HUES64 (cell line): ENCODE results near the gene DHRSX.
"Not testable (repeated sequence)": the region's sequence is repeated elsewhere in the genome, so short reads cannot be mapped to it uniquely, and the experiment has no call there.

Experiments used
- H3K27ac ChIP-seq: 2 replicates; pipeline ENCODE4 v1.7.0; 2013; ENCODE audit warnings: low read depth, low read length, inconsistent platforms
- H3K27me3 ChIP-seq: 2 replicates; pipeline ENCODE4 v1.6.1; 2013; ENCODE audit warnings: mild to moderate bottlenecking, low read length; ENCODE audit not compliant: insufficient read depth
- H3K36me3 ChIP-seq: 2 replicates; pipeline ENCODE4 v1.6.1; 2013; ENCODE audit warnings: mild to moderate bottlenecking, low read length; ENCODE audit not compliant: insufficient read depth
- H3K4me1 ChIP-seq: 2 replicates; pipeline ENCODE4 v1.6.1; 2013; ENCODE audit warnings: mild to moderate bottlenecking, low read length, moderate library complexity; ENCODE audit not compliant: insufficient read depth
- H3K4me3 ChIP-seq: 2 replicates; pipeline ENCODE4 v1.5.1; 2013; ENCODE audit warnings: mild to moderate bottlenecking, low read length, moderate library complexity
- H3K9ac ChIP-seq: 2 replicates; pipeline ENCODE4 v1.6.1; 2013; ENCODE audit warnings: mild to moderate bottlenecking, low read depth, low read length
- H3K9me3 ChIP-seq: 2 replicates; pipeline ENCODE4 v1.6.1; 2013; ENCODE audit warnings: low read depth, low read length; ENCODE audit not compliant: insufficient read depth
- WGBS: fragments of 150-250, 120-280 bp; methylation state at CpG from one replicate; pipeline ENCODE4 v1.1.7; 2013; ENCODE audit warnings: missing lambda C conversion rate; 5-methylcytosine and 5-hydroxymethylcytosine counted together

The DHRSX gene

GRCh38 chrX:2388669-2389068 lies 112.1 kb downstream of the DHRSX start:
- Histone ChIP-seq H3K9ac (no peak overlapping the region), H3K27me3 (no peaks in the 10 kb centered on the region), H3K27ac (no peak overlapping the region), H3K9me3 (peaks cover 11% of the 10 kb centered on the region; the same call in 1 of the 2 replicates), H3K4me3 (no peak overlapping the region), H3K36me3 (peaks cover 16% of the 10 kb centered on the region), H3K4me1 (no peaks in the 10 kb centered on the region)
- WGBS, result 95% methylated on average over 4 of the region's 4 CpGs

- H3K9ac ChIP-seq, result no peak overlapping the region
- H3K27ac ChIP-seq, result no peak overlapping the region
- no peaks in the 10 kb centered on the region for H3K27me3 ChIP-seq
- 80% methylated on average over 4 of the region's 6 CpGs for WGBS
- no peaks in the 10 kb centered on the region for H3K4me1 ChIP-seq
- H3K4me3 ChIP-seq, result no peak overlapping the region
- H3K9me3 ChIP-seq, result peaks cover 15% of the 10 kb centered on the region; the same call in 1 of the 2 replicates
- peaks cover 16% of the 10 kb centered on the region for H3K36me3 ChIP-seq
These were observed 113.0 kb downstream of the DHRSX start for GRCh38 chrX:2387614-2388239.

GRCh38 chrX:2385224-2385623 lies 115.6 kb downstream of the DHRSX start:
- Histone ChIP-seq H3K4me3 (no peak overlapping the region), H3K4me1 (no peaks in the 10 kb centered on the region), H3K9me3 (0 out of 2 replicates have a peak, but pooled peaks cover 6% of the 10 kb centered on the region), H3K9ac (no peak overlapping the region), H3K36me3 (0 out of 2 replicates have a peak, but pooled peaks cover 5% of the 10 kb centered on the region), H3K27ac (no peak overlapping the region), H3K27me3 (no peaks in the 10 kb centered on the region)
- 92% methylated on average over 3 of the region's 3 CpGs for WGBS

GRCh38 chrX:2384486-2384885 lies 116.3 kb downstream of the DHRSX start:
- 88% methylated on average over 2 of the region's 4 CpGs for WGBS
- Histone ChIP-seq H3K4me1 (no peaks in the 10 kb centered on the region), H3K27ac (no peak overlapping the region), H3K27me3 (no peaks in the 10 kb centered on the region), H3K9ac (no peak overlapping the region), H3K4me3 (no peak overlapping the region), H3K9me3 (0 out of 2 replicates have a peak, but pooled peaks cover 7% of the 10 kb centered on the region), H3K36me3 (0 out of 2 replicates have a peak, but pooled peaks cover 5% of the 10 kb centered on the region)

GRCh38 chrX:2383735-2384134 lies 117.0 kb downstream of the DHRSX start:
- Histone ChIP-seq H3K9ac (no peak overlapping the region), H3K4me1 (no peaks in the 10 kb centered on the region), H3K27ac (no peak overlapping the region), H3K4me3 (no peak overlapping the region), H3K27me3 (no peaks in the 10 kb centered on the region), H3K36me3 (0 out of 2 replicates have a peak, but pooled peaks cover 5% of the 10 kb centered on the region), H3K9me3 (0 out of 2 replicates have a peak, but pooled peaks cover 7% of the 10 kb centered on the region)
- 95% methylated on average over 3 of the region's 3 CpGs for WGBS

GRCh38 chrX:2383144-2383543 lies 117.6 kb downstream of the DHRSX start:
- Histone ChIP-seq H3K27ac (no peak overlapping the region), H3K36me3 (peaks cover 7% of the 10 kb centered on the region), H3K4me1 (no peaks in the 10 kb centered on the region), H3K4me3 (no peak overlapping the region), H3K27me3 (no peaks in the 10 kb centered on the region), H3K9ac (no peak overlapping the region), H3K9me3 (0 out of 2 replicates have a peak, but pooled peaks cover 7% of the 10 kb centered on the region)
- 93% methylated on average over 1 of the region's 1 CpG for WGBS

GRCh38 chrX:2382433-2383048 lies 118.2 kb downstream of the DHRSX start:
- not testable (repeated sequence) for H3K9me3 ChIP-seq, H3K9ac ChIP-seq, H3K27ac ChIP-seq, H3K27me3 ChIP-seq, H3K4me3 ChIP-seq, H3K4me1 ChIP-seq
- H3K36me3 ChIP-seq, result peaks cover 11% of the 10 kb centered on the region
- WGBS, result 95% methylated on average over 3 of the region's 3 CpGs

- H3K9ac ChIP-seq, result no peak overlapping the region
- peaks cover 5% of the 10 kb centered on the region; the same call in 1 of the 2 replicates for H3K9me3 ChIP-seq
- H3K36me3 ChIP-seq, result peaks cover 10% of the 10 kb centered on the region
- H3K4me1 ChIP-seq, result no peaks in the 10 kb centered on the region
- H3K4me3 ChIP-seq, result no peak overlapping the region
- no peaks in the 10 kb centered on the region for H3K27me3 ChIP-seq
- 93% methylated on average over 6 of the region's 6 CpGs for WGBS
- H3K27ac ChIP-seq, result no peak overlapping the region
These were observed 124.6 kb downstream of the DHRSX start for GRCh38 chrX:2376166-2376565.

GRCh38 chrX:2374086-2374485 lies 126.7 kb downstream of the DHRSX start:
- Histone ChIP-seq H3K9ac (no peak overlapping the region), H3K27me3 (no peaks in the 10 kb centered on the region), H3K9me3 (peaks cover 2% of the 10 kb centered on the region; the same call in 1 of the 2 replicates), H3K27ac (no peak overlapping the region), H3K36me3 (peaks cover 10% of the 10 kb centered on the region), H3K4me1 (no peaks in the 10 kb centered on the region), H3K4me3 (no peak overlapping the region)
- WGBS, result 94% methylated on average over 4 of the region's 4 CpGs

- peaks cover 10% of the 10 kb centered on the region for H3K36me3 ChIP-seq
- peaks cover 2% of the 10 kb centered on the region; the same call in 1 of the 2 replicates for H3K9me3 ChIP-seq
- no peak overlapping the region for H3K27ac ChIP-seq
- no peak overlapping the region for H3K4me3 ChIP-seq
- WGBS, result 91% methylated on average over 8 of the region's 8 CpGs
- H3K27me3 ChIP-seq, result no peaks in the 10 kb centered on the region
- no peaks in the 10 kb centered on the region for H3K4me1 ChIP-seq
- H3K9ac ChIP-seq, result no peak overlapping the region
These were observed 127.2 kb downstream of the DHRSX start for GRCh38 chrX:2373615-2374014.

GRCh38 chrX:2371026-2371711 lies 129.6 kb downstream of the DHRSX start:
- Histone ChIP-seq H3K4me3 (no peak overlapping the region), H3K9ac (no peak overlapping the region), H3K27me3 (no peaks in the 10 kb centered on the region), H3K4me1 (no peaks in the 10 kb centered on the region), H3K9me3 (no peaks in the 10 kb centered on the region), H3K27ac (no peak overlapping the region), H3K36me3 (peaks cover 5% of the 10 kb centered on the region; the same call in 1 of the 2 replicates)
- WGBS, result 88% methylated on average over 20 of the region's 20 CpGs
